Measurements from ENCODE around the gene COX8C.
"Not testable (repeated sequence)": the region's sequence is repeated elsewhere in the genome, so short reads cannot be mapped to it uniquely, and the experiment has no call there.

Gene COX8C

DNA sequence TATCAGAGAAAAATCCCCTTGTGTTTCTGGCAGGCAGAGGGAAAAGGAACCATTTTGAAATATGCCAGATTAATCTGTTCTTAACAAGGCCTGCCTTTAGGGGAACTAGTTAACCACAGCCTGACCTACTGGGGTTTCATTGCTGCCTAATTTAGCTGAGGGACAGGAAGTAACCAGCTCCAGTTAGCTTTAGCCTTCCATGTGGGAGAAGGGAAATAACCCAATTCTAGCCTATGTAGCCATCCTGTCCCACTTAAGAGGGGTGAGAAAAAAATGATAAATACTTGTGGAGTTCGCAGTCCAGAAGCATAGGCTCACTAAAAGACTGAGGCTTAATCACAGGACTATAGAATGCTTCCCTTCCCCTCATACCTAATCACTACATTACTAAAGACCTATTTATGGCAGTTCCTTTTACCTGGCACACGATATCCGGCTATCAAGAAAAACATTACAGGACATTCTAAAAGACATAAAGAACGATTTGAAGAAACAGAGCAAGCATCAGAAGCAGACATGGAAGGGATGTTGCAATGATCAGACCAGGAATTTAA, 22.8 kb downstream of the COX8C start:
- Histone ChIP-seq H3K4me3 (ENCODE audit: low read depth, low read length) (no peak overlapping the region), H3K36me3 (ENCODE audit: insufficient read depth, low read length) (no peaks in the 10 kb centered on the region), H2AFZ (ENCODE audit: low read length, unreplicated experiment) (no peak overlapping the region), H3K79me2 (ENCODE audit: control insufficient read depth, insufficient read depth, low read length, unreplicated experiment) (no peaks in the 10 kb centered on the region), H3K27ac (ENCODE audit: low read depth, low read length) (no peak overlapping the region), H3K27me3 (ENCODE audit: insufficient read depth, low read length) (peaks cover 25% of the 10 kb centered on the region), H3K4me1 (ENCODE audit: control insufficient read depth, insufficient read depth, low read length, unreplicated experiment) (no peaks in the 10 kb centered on the region)

DNA sequence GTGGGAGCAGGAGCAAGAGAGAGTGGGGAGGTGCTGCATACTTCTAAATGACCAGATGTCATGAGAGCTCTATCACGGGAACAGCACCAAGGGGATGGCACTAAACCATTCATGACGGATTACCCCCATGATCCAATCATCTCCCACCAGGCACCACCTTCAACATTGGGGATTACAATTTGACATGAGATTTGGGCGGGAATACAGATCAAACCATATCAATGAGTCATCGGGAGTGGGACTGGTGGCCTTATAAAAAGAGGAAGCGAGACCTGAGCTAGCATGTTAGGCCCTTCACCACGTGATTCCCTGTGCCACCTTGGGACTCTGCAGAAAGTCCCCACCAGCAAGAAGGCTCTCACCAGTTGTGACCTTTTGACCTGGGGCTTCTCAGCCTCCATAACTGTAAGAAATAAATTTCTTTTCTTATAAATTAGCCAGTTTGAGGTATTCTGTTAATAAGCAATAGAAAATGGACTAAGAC, 28.7 kb downstream of the COX8C start:
- no peaks in the 10 kb centered on the region for H3K36me3 ChIP-seq (ENCODE audit: insufficient read depth, low read length)
- no peak overlapping the region for H2AFZ ChIP-seq (ENCODE audit: low read length, unreplicated experiment)
- no peaks in the 10 kb centered on the region for H3K79me2 ChIP-seq (ENCODE audit: control insufficient read depth, insufficient read depth, low read length, unreplicated experiment)
- peaks cover 27% of the 10 kb centered on the region for H3K27me3 ChIP-seq (ENCODE audit: insufficient read depth, low read length)
- no peaks in the 10 kb centered on the region for H3K4me1 ChIP-seq (ENCODE audit: control insufficient read depth, insufficient read depth, low read length, unreplicated experiment)
- H3K27ac ChIP-seq (ENCODE audit: low read depth, low read length), result no peak overlapping the region
- H3K4me3 ChIP-seq (ENCODE audit: low read depth, low read length), result no peak overlapping the region

DNA sequence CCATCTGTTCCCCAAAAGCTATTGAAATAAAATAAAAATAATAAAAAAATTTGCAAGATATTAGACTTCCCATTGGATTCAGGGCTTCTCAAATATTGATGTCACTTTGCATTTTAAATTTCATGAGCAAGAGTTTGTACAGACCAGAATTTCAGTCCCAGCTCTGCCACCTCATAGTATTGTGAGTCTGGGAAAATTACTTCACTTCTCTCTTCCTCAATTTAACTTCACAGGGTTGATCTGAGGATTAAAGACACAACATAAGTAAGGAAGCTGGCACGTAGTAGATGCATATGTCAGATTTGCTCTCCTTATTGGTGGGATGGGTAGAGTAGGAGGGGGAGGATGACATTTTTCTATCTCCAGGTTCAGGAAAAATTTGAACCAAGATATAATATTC, 32.8 kb downstream of the COX8C start:
- H3K36me3 ChIP-seq (ENCODE audit: insufficient read depth, low read length), result no peaks in the 10 kb centered on the region
- H3K4me1 ChIP-seq (ENCODE audit: control insufficient read depth, insufficient read depth, low read length, unreplicated experiment), result no peaks in the 10 kb centered on the region
- no peak overlapping the region for H2AFZ ChIP-seq (ENCODE audit: low read length, unreplicated experiment)
- H3K79me2 ChIP-seq (ENCODE audit: control insufficient read depth, insufficient read depth, low read length, unreplicated experiment), result no peaks in the 10 kb centered on the region
- H3K27me3 ChIP-seq (ENCODE audit: insufficient read depth, low read length), result peaks cover 43% of the 10 kb centered on the region
- no peak overlapping the region for H3K4me3 ChIP-seq (ENCODE audit: low read depth, low read length)
- H3K27ac ChIP-seq (ENCODE audit: low read depth, low read length), result no peak overlapping the region

DNA sequence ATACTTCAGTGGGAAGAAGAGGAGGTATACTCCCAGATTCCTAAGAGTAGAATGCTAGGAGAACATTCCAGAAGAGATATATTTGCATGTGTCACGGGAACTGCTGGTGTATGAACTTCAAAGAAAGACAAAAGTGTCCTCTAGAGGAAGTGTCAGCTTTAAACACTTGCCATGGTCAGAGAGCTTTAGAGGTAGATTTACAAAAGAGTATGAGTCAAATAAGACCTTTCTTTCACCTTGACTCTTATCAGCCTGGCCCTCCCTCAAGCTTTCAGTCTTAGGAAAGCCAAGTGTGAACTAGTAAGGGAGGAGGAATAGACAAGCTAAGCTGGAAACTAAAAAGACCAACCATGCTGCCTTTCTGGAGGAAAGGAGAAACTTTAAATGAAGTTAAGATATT, 34.7 kb downstream of the COX8C start:
- H2AFZ ChIP-seq (ENCODE audit: low read length, unreplicated experiment), result no peak overlapping the region
- H3K27me3 ChIP-seq (ENCODE audit: insufficient read depth, low read length), result peaks cover 43% of the 10 kb centered on the region
- no peaks in the 10 kb centered on the region for H3K79me2 ChIP-seq (ENCODE audit: control insufficient read depth, insufficient read depth, low read length, unreplicated experiment)
- H3K27ac ChIP-seq (ENCODE audit: low read depth, low read length), result no peak overlapping the region
- H3K36me3 ChIP-seq (ENCODE audit: insufficient read depth, low read length), result no peaks in the 10 kb centered on the region
- H3K4me1 ChIP-seq (ENCODE audit: control insufficient read depth, insufficient read depth, low read length, unreplicated experiment), result no peaks in the 10 kb centered on the region
- H3K4me3 ChIP-seq (ENCODE audit: low read depth, low read length), result no peak overlapping the region

DNA sequence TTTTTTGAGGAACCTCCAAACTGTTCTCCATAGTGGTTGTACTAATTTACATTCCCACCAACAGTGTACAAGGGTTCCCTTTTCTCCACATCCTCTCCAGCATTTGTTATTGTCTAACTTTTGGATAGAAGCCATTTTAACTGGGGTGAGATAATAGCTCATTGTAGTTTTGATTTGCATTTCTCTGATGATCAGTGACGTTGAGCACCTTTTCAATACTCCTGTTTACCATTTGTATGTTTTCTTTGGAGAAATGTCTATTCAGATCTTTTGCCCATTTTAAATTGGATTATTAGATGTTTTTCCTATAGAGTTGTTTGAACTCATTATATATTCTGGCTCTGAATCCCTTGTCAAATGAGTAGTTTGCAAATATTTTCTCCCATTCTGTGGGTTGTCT, 37.3 kb downstream of the COX8C start:
- H3K27ac ChIP-seq (ENCODE audit: low read depth, low read length); H3K4me1 ChIP-seq (ENCODE audit: control insufficient read depth, insufficient read depth, low read length, unreplicated experiment); H3K4me3 ChIP-seq (ENCODE audit: low read depth, low read length); H3K36me3 ChIP-seq (ENCODE audit: insufficient read depth, low read length); H2AFZ ChIP-seq (ENCODE audit: low read length, unreplicated experiment); H3K79me2 ChIP-seq (ENCODE audit: control insufficient read depth, insufficient read depth, low read length, unreplicated experiment): not testable (repeated sequence)
- H3K27me3 ChIP-seq (ENCODE audit: insufficient read depth, low read length), result peaks cover 36% of the 10 kb centered on the region

DNA sequence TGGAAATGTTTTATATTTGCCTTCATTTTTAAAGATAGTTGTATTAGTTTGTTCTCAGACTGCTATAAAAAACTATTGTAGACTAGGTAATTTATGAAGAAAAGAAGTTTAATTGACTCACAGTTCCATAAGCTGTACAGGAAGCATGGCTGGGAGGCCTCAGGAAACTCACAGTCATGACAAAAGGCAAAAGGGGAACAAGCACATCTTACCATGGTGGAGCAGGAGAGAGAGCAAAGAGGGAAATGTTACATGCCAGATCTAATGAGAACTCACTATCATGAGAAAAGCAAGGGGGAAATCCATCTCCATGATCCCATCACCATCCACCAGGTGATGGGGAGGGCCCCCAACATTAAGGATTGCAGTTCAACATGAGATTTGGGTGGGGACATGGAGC, 48.2 kb downstream of the COX8C start:
- no peaks in the 10 kb centered on the region for H3K79me2 ChIP-seq (ENCODE audit: control insufficient read depth, insufficient read depth, low read length, unreplicated experiment)
- H3K4me1 ChIP-seq (ENCODE audit: control insufficient read depth, insufficient read depth, low read length, unreplicated experiment), result no peaks in the 10 kb centered on the region
- H3K27ac ChIP-seq (ENCODE audit: low read depth, low read length), result no peak overlapping the region
- no peaks in the 10 kb centered on the region for H3K36me3 ChIP-seq (ENCODE audit: insufficient read depth, low read length)
- H3K4me3 ChIP-seq (ENCODE audit: low read depth, low read length), result no peak overlapping the region
- H3K27me3 ChIP-seq (ENCODE audit: insufficient read depth, low read length), result 0 out of 2 replicates have a peak, but pooled peaks cover 3% of the 10 kb centered on the region
- H2AFZ ChIP-seq (ENCODE audit: low read length, unreplicated experiment), result no peak overlapping the region

DNA sequence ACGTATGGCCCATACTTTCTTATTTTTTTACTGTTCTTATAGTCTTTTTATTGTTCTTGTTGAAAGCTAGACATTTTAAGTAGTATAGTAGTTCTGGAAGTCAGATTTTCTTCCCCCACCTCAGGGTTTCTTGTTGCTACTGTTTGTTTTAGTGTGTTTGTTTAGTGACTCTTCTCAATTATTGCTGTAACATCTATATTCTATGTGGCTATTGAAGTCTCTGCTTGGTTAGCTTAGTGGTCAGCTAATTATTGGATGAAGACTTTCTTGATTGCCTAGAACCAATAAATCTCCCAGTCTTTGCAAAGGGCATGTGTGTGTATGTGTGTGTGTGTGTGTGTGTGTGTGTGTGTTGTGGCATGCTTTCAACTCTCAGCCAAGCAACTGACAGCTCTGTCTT, 49.5 kb downstream of the COX8C start:
- no peak overlapping the region for H3K27ac ChIP-seq (ENCODE audit: low read depth, low read length)
- no peaks in the 10 kb centered on the region for H3K79me2 ChIP-seq (ENCODE audit: control insufficient read depth, insufficient read depth, low read length, unreplicated experiment)
- no peak overlapping the region for H2AFZ ChIP-seq (ENCODE audit: low read length, unreplicated experiment)
- H3K4me3 ChIP-seq (ENCODE audit: low read depth, low read length), result no peak overlapping the region
- H3K36me3 ChIP-seq (ENCODE audit: insufficient read depth, low read length), result no peaks in the 10 kb centered on the region
- H3K4me1 ChIP-seq (ENCODE audit: control insufficient read depth, insufficient read depth, low read length, unreplicated experiment), result no peaks in the 10 kb centered on the region
- 0 out of 2 replicates have a peak, but pooled peaks cover 3% of the 10 kb centered on the region for H3K27me3 ChIP-seq (ENCODE audit: insufficient read depth, low read length)

All from ACC112 (cell line).